ENCODE measurements around the gene SDHB.

DNA sequence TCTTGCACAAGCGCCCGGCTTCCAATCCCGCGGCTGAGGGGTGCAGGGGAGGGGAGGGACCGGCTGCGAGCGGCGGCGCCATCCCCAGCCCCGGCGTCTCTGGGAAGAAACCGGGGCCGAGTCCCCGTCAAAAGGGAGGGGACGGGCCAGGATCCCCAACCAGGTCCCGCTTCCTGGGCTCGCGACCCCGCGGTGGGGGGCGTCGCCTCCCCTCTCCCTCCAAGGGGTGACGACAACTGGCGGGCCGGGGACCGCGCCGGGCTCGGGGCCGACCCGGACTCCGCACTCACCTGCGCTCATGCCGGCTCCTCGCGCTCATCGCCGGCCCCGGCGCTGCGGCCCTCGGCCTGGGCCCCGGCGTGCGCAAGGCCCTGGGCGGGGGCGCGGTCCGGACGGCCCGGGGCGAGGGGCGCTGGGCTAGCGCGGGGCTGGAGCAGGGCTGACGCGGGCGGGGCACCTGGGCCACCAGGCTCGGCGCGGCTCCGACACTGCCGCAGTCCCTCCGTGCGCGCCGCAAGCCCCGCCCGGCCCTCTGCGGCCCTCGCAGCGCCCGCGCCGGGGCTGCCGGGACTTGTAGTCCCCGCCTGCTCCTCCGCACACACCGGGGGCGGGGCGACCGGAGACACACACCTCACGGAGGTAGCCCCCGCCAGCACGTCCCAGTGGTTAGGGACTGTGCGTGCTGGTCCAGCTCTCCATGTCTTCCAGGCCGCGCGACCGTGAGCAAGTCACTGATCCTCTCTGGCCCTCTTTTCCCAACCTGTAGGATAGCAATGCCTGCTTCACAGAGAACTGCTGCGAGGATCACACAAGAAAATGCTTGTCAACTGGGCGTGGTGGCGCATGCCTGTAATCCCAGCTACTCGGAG, 42.2 kb downstream of the SDHB start, which contains the start of gene ATP13A2:
- TF ChIP-seq EP300 (IDR thresholded peaks at IDR 0.05) (peak in 1 of 2 donors; percentile 30), POLR2A (IDR thresholded peaks at IDR 0.05) (peak in 1 of 2 donors; percentile 39)

Data from tibial nerve (tissue), 3 donors.